Activated naive CD4-positive, alpha-beta T cell treated with anti-CD3 and anti-CD28 coated beads for 36 hours (primary cell): ENCODE results near the gene DNAI4. TPM values are rescaled to one million over a fixed set of nuclear protein-coding genes. Genes with fewer than 3 reads are reported as not detected.

Experiments
- CTCF ChIA-PET: fragments of 350-600 bp; sonication (Branson Sonifier 250); formaldehyde crosslinking; loops from one replicate; lab custom pipeline; 2021; ENCODE audit warnings: antibody characterized with exemption; lab: Charles Lee
- DNase-seq: peaks from one replicate; pipeline ENCODE4 v3.0.0-alpha.2; 2020
- H3K27ac Mint-ChIP-seq: one replicate; pipeline ENCODE4 v1.8.0; 2021; ENCODE audit warnings: mild to moderate bottlenecking, mixed read lengths
- H3K27me3 Mint-ChIP-seq: one replicate; pipeline ENCODE4 v1.8.0; 2021; ENCODE audit warnings: low read depth, mixed read lengths
- H3K36me3 Mint-ChIP-seq: one replicate; pipeline ENCODE4 v1.8.0; 2021; ENCODE audit warnings: low read depth, mixed read lengths
- H3K4me1 Mint-ChIP-seq: one replicate; pipeline ENCODE4 v1.8.0; 2021; ENCODE audit warnings: low read depth, mixed read lengths
- H3K4me3 Mint-ChIP-seq: one replicate; pipeline ENCODE4 v1.8.0; 2021; ENCODE audit warnings: mild to moderate bottlenecking, moderate library complexity, mixed read lengths
- H3K9me3 Mint-ChIP-seq: one replicate; pipeline ENCODE4 v1.8.0; 2021; ENCODE audit warnings: mixed read lengths
- intact Hi-C: fragments of 100-400 bp; cut with micrococcal nuclease; formaldehyde crosslinking; loops from one replicate; pipeline ENCODE4 v1.15.1; 2023
- total RNA-seq, 2 experiments: library from RNA; stranded (reverse); gene quantifications; one replicate each; pipeline ENCODE4 v1.2.3, GENCODE V29; 2021

DNAI4 gene
- total RNA-seq, 2 experiments from 2014 or later = 0.83 to 1.5 TPM

GRCh38 chr1:66867501-66867900 is 57.2 kb downstream of the DNAI4 start:
- Mint-ChIP-seq H3K4me3 (no peak overlapping the region), H3K27me3 (no peaks in the 10 kb centered on the region), H3K4me1 (no peaks in the 10 kb centered on the region), H3K27ac (no peak overlapping the region), H3K36me3 (no peaks in the 10 kb centered on the region), H3K9me3 (no peaks in the 10 kb centered on the region)
- CTCF ChIA-PET = no interaction called here
- intact Hi-C loops = no loop called here
- no peak for DNase-seq

GRCh38 chr1:66860529-66860928 is 64.1 kb downstream of the DNAI4 start:
- no peak overlapping the region for H3K4me3 Mint-ChIP-seq
- H3K27me3 Mint-ChIP-seq = no peaks in the 10 kb centered on the region
- DNase-seq = no peak
- H3K9me3 Mint-ChIP-seq = no peaks in the 10 kb centered on the region
- H3K36me3 Mint-ChIP-seq = no peaks in the 10 kb centered on the region
- no peaks in the 10 kb centered on the region for H3K4me1 Mint-ChIP-seq
- intact Hi-C loops = no loop called here
- CTCF ChIA-PET = interaction anchor here (0.7 kb wide), 1 partner anchor 25 kb away, joined by 4 read pairs; no protein-coding TSS in a partner anchor
- no peak overlapping the region for H3K27ac Mint-ChIP-seq

- Mint-ChIP-seq H3K27me3 (no peaks in the 10 kb centered on the region), H3K36me3 (no peaks in the 10 kb centered on the region), H3K4me1 (peaks cover 3% of the 10 kb centered on the region), H3K9me3 (peaks cover 10% of the 10 kb centered on the region), H3K27ac (no peak overlapping the region), H3K4me3 (no peak overlapping the region)
- intact Hi-C loops = no loop called here
- CTCF ChIA-PET = interaction anchor here (1.1 kb wide), 1 partner anchor 89 kb away, joined by 3 read pairs; no protein-coding TSS in a partner anchor
- DNase-seq = no peak
These were observed 71.3 kb downstream of the DNAI4 start for GRCh38 chr1:66853379-66853778.

- Mint-ChIP-seq H3K27me3 (no peaks in the 10 kb centered on the region), H3K27ac (no peak overlapping the region), H3K9me3 (peaks cover 10% of the 10 kb centered on the region), H3K4me1 (peaks cover 3% of the 10 kb centered on the region), H3K36me3 (no peaks in the 10 kb centered on the region), H3K4me3 (no peak overlapping the region)
- intact Hi-C loops = no loop called here
- CTCF ChIA-PET = interaction anchor here (1.1 kb wide), 1 partner anchor 88 kb away, joined by 3 read pairs; no protein-coding TSS in a partner anchor
- DNase-seq = no peak
These were observed 71.8 kb downstream of the DNAI4 start for GRCh38 chr1:66852870-66853269.

- Mint-ChIP-seq H3K4me1 (peaks cover 4% of the 10 kb centered on the region), H3K9me3 (peaks cover 10% of the 10 kb centered on the region), H3K36me3 (no peaks in the 10 kb centered on the region), H3K27ac (no peak overlapping the region), H3K4me3 (no peak overlapping the region), H3K27me3 (no peaks in the 10 kb centered on the region)
- intact Hi-C loops = no loop called here
- DNase-seq = no peak
- CTCF ChIA-PET = no interaction called here
These were observed 73.7 kb downstream of the DNAI4 start for GRCh38 chr1:66850989-66851388.

GRCh38 chr1:66848193-66848592 is 76.5 kb downstream of the DNAI4 start:
- CTCF ChIA-PET = interaction anchor here (1.2 kb wide), 1 partner anchor 22 kb away, joined by 5 read pairs; no protein-coding TSS in a partner anchor
- H3K4me3 Mint-ChIP-seq = no peak overlapping the region
- H3K27me3 Mint-ChIP-seq = no peaks in the 10 kb centered on the region
- H3K36me3 Mint-ChIP-seq = no peaks in the 10 kb centered on the region
- H3K27ac Mint-ChIP-seq = no peak overlapping the region
- intact Hi-C loops = no loop called here
- DNase-seq = no peak
- peaks cover 10% of the 10 kb centered on the region for H3K9me3 Mint-ChIP-seq
- peaks cover 4% of the 10 kb centered on the region for H3K4me1 Mint-ChIP-seq

- DNase-seq = no peak
- intact Hi-C loops = loop anchor here (5.0 kb wide), 1 partner anchor 74 kb away; no protein-coding TSS in a partner anchor
- Mint-ChIP-seq H3K27me3 (no peaks in the 10 kb centered on the region), H3K4me3 (no peak overlapping the region), H3K4me1 (peaks cover 14% of the 10 kb centered on the region), H3K27ac (peak overlapping the region; percentile 63), H3K9me3 (no peaks in the 10 kb centered on the region), H3K36me3 (no peaks in the 10 kb centered on the region)
- CTCF ChIA-PET = no interaction called here
These were observed 83.7 kb downstream of the DNAI4 start for GRCh38 chr1:66840929-66841328.

- Mint-ChIP-seq H3K4me3 (no peak overlapping the region), H3K9me3 (no peaks in the 10 kb centered on the region), H3K4me1 (peaks cover 1% of the 10 kb centered on the region), H3K36me3 (no peaks in the 10 kb centered on the region), H3K27ac (no peak overlapping the region), H3K27me3 (no peaks in the 10 kb centered on the region)
- CTCF ChIA-PET = no interaction called here
- intact Hi-C loops = no loop called here
- no peak for DNase-seq
These were observed 89.7 kb downstream of the DNAI4 start for GRCh38 chr1:66834926-66835325.

- Mint-ChIP-seq H3K4me3 (no peak overlapping the region), H3K9me3 (no peaks in the 10 kb centered on the region), H3K36me3 (no peaks in the 10 kb centered on the region), H3K27me3 (no peaks in the 10 kb centered on the region), H3K27ac (no peak overlapping the region), H3K4me1 (peaks cover under 1% of the 10 kb centered on the region)
- intact Hi-C loops = no loop called here
- CTCF ChIA-PET = no interaction called here
- no peak for DNase-seq
These were observed 91.5 kb downstream of the DNAI4 start for GRCh38 chr1:66833112-66833511.

GRCh38 chr1:66831529-66832239 is 93.0 kb downstream of the DNAI4 start:
- H3K4me1 Mint-ChIP-seq = no peaks in the 10 kb centered on the region
- H3K27me3 Mint-ChIP-seq = no peaks in the 10 kb centered on the region
- H3K36me3 Mint-ChIP-seq = no peaks in the 10 kb centered on the region
- no peak overlapping the region for H3K4me3 Mint-ChIP-seq
- intact Hi-C loops = no loop called here
- DNase-seq = no peak
- H3K27ac Mint-ChIP-seq = no peak overlapping the region
- H3K9me3 Mint-ChIP-seq = no peaks in the 10 kb centered on the region
- CTCF ChIA-PET = no interaction called here

GRCh38 chr1:66824771-66825170 is 99.9 kb downstream of the DNAI4 start:
- no peaks in the 10 kb centered on the region for H3K4me1 Mint-ChIP-seq
- no peak overlapping the region for H3K4me3 Mint-ChIP-seq
- H3K27me3 Mint-ChIP-seq = no peaks in the 10 kb centered on the region
- no peak for DNase-seq
- intact Hi-C loops = no loop called here
- no peak overlapping the region for H3K27ac Mint-ChIP-seq
- no peaks in the 10 kb centered on the region for H3K36me3 Mint-ChIP-seq
- CTCF ChIA-PET = no interaction called here
- peaks cover 1% of the 10 kb centered on the region for H3K9me3 Mint-ChIP-seq

GRCh38 chr1:66809736-66810326 is 114.8 kb downstream of the DNAI4 start:
- Mint-ChIP-seq H3K4me1 (no peaks in the 10 kb centered on the region), H3K9me3 (no peaks in the 10 kb centered on the region), H3K4me3 (no peak overlapping the region), H3K27me3 (no peaks in the 10 kb centered on the region), H3K27ac (no peak overlapping the region), H3K36me3 (no peaks in the 10 kb centered on the region)
- CTCF ChIA-PET = no interaction called here
- no peak for DNase-seq
- intact Hi-C loops = no loop called here

GRCh38 chr1:66809245-66809644 is 115.4 kb downstream of the DNAI4 start:
- H3K36me3 Mint-ChIP-seq = no peaks in the 10 kb centered on the region
- no peaks in the 10 kb centered on the region for H3K9me3 Mint-ChIP-seq
- no peak overlapping the region for H3K4me3 Mint-ChIP-seq
- CTCF ChIA-PET = no interaction called here
- no peaks in the 10 kb centered on the region for H3K27me3 Mint-ChIP-seq
- H3K27ac Mint-ChIP-seq = no peak overlapping the region
- no peaks in the 10 kb centered on the region for H3K4me1 Mint-ChIP-seq
- intact Hi-C loops = no loop called here
- no peak for DNase-seq
